GM12872 (cell line): ENCODE measurements around the gene ZNF284.

ENCODE experiments used
- TF ChIP-seq, protein P1 (sequence below): IDR thresholded peaks from 3 replicates; pipeline ENCODE4 v1.5.1; 2011; ENCODE audit warnings: low read depth, mild to moderate bottlenecking, low read length, moderate library complexity; ENCODE audit not compliant: insufficient read depth

The ZNF284 gene

DNA sequence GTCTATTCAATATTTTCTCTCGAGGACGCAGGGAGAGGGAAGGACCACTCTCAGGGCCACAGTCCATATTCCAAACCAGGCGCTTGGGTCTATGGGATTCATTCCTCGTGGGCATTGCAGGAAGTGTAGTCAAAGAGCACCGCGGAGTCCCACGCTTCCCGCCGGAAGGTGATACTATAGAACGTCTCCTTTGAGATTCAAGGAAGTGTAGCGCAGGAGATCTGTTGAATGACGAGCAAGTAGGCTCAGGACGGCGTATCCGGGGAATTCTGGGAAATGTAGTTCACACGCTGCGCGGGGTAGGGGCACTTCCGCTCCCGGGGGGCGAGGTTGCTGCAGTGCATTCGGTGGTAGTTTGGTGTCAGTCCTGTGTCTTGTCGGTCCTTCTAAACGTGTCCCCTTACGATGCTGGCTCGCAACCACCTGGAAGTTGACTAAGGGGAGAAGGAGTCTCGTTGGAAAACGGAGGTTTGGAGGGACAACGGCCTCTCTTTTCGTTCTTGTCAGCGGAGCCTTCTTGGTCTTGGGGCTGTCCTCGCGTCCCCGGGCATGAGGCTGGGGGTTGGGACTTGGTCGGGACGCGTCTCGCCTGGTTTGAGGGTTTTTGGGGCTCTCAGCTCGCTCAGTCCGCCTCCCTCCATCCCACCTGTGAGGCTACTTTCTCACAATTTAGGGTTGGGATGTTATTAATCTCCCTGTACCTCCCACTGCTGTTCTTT, at the start of gene ZNF284:
ZNF284 (plus strand) TSS at position 336 of the 719 bp plus-strand sequence. CDS start 4,231 bp downstream, outside the sequence.
- TF ChIP-seq, protein P1, sequence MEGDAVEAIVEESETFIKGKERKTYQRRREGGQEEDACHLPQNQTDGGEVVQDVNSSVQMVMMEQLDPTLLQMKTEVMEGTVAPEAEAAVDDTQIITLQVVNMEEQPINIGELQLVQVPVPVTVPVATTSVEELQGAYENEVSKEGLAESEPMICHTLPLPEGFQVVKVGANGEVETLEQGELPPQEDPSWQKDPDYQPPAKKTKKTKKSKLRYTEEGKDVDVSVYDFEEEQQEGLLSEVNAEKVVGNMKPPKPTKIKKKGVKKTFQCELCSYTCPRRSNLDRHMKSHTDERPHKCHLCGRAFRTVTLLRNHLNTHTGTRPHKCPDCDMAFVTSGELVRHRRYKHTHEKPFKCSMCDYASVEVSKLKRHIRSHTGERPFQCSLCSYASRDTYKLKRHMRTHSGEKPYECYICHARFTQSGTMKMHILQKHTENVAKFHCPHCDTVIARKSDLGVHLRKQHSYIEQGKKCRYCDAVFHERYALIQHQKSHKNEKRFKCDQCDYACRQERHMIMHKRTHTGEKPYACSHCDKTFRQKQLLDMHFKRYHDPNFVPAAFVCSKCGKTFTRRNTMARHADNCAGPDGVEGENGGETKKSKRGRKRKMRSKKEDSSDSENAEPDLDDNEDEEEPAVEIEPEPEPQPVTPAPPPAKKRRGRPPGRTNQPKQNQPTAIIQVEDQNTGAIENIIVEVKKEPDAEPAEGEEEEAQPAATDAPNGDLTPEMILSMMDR, result no peak

- TF ChIP-seq, protein P1, result no peak
Measured at GRCh38 chr19:44024900-44025216, 47.1 kb upstream of the ZNF284 start.

GRCh38 chr19:44025217-44025936, 46.6 kb upstream of the ZNF284 start, which contains the start of gene ZNF222:
Gene ZNF222, plus strand, starts transcription at chr19:44025379. Its CDS starts 58 bp downstream, at chr19:44025437.
- TF ChIP-seq, protein P1, result no peak

DNA sequence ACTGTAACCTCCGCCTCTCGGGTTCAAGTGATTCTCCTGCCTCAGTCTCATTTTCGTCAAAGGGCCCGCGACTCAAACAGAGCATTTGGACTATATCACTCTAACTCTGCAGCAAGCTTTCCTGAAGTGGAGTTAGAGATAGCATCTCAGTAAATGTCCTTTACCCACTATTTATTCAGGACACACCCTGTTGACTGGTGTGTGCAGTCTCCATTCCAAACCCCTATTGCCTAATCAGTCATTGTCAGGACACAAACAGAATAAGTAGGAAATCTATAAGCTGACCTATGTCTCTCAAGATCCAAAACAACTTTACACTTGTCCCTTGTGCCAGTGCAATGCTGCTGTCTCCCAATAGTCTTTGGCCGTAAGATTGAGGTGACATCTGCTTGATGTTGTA, 45.3 kb upstream of the ZNF284 start:
- TF ChIP-seq, protein P1, result no peak

- TF ChIP-seq, protein P1, result no peak
Measured at GRCh38 chr19:44032001-44032610, 39.9 kb upstream of the ZNF284 start.

GRCh38 chr19:44042147-44042546, 29.8 kb upstream of the ZNF284 start:
- TF ChIP-seq, protein P1, result no peak

DNA sequence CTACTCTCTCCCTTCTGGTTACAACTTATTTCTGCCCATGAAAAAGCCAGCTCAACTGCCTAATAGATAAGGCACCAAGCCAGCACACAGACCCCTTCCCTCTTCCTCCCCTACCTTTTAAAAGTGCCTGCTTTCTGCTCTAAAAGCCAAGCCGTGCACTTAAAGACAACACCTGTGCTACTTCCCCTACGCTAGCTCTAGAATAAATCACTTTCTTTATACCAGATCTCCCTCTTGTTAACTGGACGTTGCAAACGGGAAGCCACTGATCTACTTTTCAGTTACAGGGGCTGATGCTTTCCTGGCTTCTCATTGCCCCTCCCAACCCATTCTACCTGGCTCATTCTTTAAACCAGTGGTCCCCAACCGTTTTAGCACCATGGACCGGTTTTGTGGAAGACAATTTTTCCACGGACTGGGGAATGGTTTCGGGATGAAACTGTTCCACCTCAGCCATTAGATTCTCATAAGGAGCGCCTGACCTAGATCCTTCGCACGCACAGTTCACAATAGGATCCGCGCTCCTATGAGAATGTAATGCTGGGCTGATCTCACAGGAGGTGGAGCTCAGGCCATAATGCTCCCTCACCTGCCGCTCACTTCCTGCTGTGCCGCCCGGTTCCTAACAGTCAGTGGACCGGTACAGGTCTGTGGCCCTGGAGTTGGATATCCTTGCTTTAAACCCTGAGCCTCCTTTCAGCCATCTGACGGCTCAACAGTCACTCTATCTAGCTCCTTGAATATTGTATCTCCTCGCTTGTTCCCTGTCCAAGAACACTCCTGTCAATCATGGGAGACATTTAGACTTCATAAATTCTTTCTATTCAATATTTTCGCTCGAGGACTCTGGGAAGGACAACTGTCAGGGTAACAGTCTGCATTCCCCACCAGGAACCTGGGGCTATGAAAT, 21.0 kb upstream of the ZNF284 start:
- TF ChIP-seq, protein P1, result no peak
